ENCODE data around the gene WNT8A. TPM values are rescaled to one million over a fixed set of nuclear protein-coding genes. Genes with fewer than 3 reads are reported as not detected.

WNT8A gene
- total and polyA plus RNA-seq, 2 of the 13 experiments (the other 11 are each of a cell fraction or from before 2014, with no cell fraction given) = not detected

DNA sequence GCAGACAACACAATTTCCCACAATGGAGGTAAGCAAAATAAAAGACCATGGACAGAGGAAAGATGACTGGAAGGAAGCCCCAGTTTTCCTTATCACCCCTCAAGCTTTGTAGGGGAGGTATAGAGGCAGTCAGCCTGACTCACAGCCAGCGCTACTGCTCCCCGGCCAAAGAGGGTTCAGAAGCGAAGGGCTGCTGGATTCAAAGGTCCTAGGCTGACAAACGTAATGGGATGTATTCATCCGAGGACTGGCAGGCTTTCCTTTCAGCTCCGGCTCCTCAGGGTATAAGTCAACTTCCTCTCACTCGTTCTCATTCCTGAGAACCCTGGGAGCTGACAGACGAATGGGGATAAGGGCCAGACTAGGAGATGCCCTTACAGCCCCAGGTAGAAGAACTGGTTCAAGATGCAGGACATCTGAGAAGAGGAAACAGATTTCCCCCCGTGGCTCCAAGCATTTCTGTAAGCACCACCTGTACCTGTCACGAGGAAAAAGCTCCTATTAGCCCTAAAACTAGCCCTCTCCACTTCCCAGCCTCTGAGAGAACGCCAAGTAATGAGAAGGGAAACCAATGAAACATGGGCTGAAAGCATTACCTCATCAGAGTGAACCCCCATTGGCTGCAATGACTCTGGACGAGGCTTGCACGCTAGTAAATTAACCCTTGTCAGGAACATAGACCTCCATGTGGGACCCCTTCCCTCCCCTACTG, 28.8 kb upstream of the WNT8A start (continued):
- TF ChIP-seq, protein P1, sequence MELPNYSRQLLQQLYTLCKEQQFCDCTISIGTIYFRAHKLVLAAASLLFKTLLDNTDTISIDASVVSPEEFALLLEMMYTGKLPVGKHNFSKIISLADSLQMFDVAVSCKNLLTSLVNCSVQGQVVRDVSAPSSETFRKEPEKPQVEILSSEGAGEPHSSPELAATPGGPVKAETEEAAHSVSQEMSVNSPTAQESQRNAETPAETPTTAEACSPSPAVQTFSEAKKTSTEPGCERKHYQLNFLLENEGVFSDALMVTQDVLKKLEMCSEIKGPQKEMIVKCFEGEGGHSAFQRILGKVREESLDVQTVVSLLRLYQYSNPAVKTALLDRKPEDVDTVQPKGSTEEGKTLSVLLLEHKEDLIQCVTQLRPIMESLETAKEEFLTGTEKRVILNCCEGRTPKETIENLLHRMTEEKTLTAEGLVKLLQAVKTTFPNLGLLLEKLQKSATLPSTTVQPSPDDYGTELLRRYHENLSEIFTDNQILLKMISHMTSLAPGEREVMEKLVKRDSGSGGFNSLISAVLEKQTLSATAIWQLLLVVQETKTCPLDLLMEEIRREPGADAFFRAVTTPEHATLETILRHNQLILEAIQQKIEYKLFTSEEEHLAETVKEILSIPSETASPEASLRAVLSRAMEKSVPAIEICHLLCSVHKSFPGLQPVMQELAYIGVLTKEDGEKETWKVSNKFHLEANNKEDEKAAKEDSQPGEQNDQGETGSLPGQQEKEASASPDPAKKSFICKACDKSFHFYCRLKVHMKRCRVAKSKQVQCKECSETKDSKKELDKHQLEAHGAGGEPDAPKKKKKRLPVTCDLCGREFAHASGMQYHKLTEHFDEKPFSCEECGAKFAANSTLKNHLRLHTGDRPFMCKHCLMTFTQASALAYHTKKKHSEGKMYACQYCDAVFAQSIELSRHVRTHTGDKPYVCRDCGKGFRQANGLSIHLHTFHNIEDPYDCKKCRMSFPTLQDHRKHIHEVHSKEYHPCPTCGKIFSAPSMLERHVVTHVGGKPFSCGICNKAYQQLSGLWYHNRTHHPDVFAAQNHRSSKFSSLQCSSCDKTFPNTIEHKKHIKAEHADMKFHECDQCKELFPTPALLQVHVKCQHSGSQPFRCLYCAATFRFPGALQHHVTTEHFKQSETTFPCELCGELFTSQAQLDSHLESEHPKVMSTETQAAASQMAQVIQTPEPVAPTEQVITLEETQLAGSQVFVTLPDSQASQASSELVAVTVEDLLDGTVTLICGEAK (IDR thresholded peaks at IDR 0.05) = no peak
- TF ChIP-seq, protein P1 (CRISPR knock-in tag; IDR thresholded peaks at IDR 0.05) = no peak
- no peak for TF ChIP-seq FOXO4 (CRISPR knock-in tag; conservative IDR thresholded peaks at IDR 0.05)
- TF ChIP-seq ZBTB49 (CRISPR knock-in tag; IDR thresholded peaks at IDR 0.05; ENCODE audit: borderline replicate concordance) = no peak
- no peak for TF ChIP-seq MLX (CRISPR knock-in tag; IDR thresholded peaks at IDR 0.05)
- TF ChIP-seq NFYC (CRISPR knock-in tag; IDR thresholded peaks at IDR 0.05) = peak; percentile 56
- no peak for TF ChIP-seq ZFP41 (CRISPR knock-in tag; IDR thresholded peaks at IDR 0.05; ENCODE audit: borderline replicate concordance)
- TF ChIP-seq ZFP36L2 (CRISPR knock-in tag; IDR thresholded peaks at IDR 0.05) = no peak
- TF ChIP-seq ZNF383 (CRISPR knock-in tag; IDR thresholded peaks at IDR 0.05; ENCODE audit: borderline replicate concordance) = no peak
- no peak for TF ChIP-seq EHMT2 (IDR thresholded peaks at IDR 0.05; ENCODE audit: borderline replicate concordance, low read depth, low read length)
- no peak for TF ChIP-seq ZNF101 (CRISPR knock-in tag; IDR thresholded peaks at IDR 0.05; ENCODE audit: borderline replicate concordance, low read depth)
- no peak for TF ChIP-seq ATM (IDR thresholded peaks at IDR 0.05; ENCODE audit: borderline replicate concordance)
- TF ChIP-seq ZNF652 (CRISPR knock-in tag; IDR thresholded peaks at IDR 0.05; ENCODE audit: borderline replicate concordance, low read depth) = peak; percentile 89
- TF ChIP-seq MXD4 (CRISPR knock-in tag; IDR thresholded peaks at IDR 0.05) = no peak
- no peak for TF ChIP-seq HNRNPLL (IDR thresholded peaks at IDR 0.05; ENCODE audit: low read depth, low read length, poor library complexity, severe bottlenecking)
- no peak for TF ChIP-seq ZIK1 (CRISPR knock-in tag; IDR thresholded peaks at IDR 0.05; ENCODE audit: borderline replicate concordance, low read depth)
